Epithelial cell of esophagus (primary cell): ENCODE data around the gene CAPZA2.
"Not testable (repeated sequence)": the region's sequence is repeated elsewhere in the genome, so short reads cannot be mapped to it uniquely, and the experiment has no call there.

Experiments used
- DNase-seq: peaks from one replicate; pipeline ENCODE4 v3.0.0; 2010; ENCODE audit warnings: low read depth
- H3K4me3 ChIP-seq: 2 replicates; pipeline ENCODE4 v1.5.1; 2011; ENCODE audit warnings: mild to moderate bottlenecking, low read length, control low read depth
- CTCF ChIP-seq: IDR thresholded peaks from 2 replicates; pipeline ENCODE4 v1.5.1; 2011; ENCODE audit warnings: low read depth, mild to moderate bottlenecking, low read length, control low read depth, inconsistent platforms; ENCODE audit not compliant: insufficient read depth; ENCODE audit errors: missing control alignments

CAPZA2 gene

GRCh38 chr7:116957874-116958273 lies 95.5 kb downstream of the CAPZA2 start:
- no peak overlapping the region for H3K4me3 ChIP-seq
- peak; percentile 27 for DNase-seq
- TF ChIP-seq CTCF, result no peak

GRCh38 chr7:116961966-116962673 lies 99.7 kb downstream of the CAPZA2 start:
- not testable (repeated sequence) for DNase-seq, H3K4me3 ChIP-seq

- TF ChIP-seq CTCF, result no peak
- no peak for DNase-seq
- H3K4me3 ChIP-seq, result no peak overlapping the region
Observed at GRCh38 chr7:116963234-116963633, 100.8 kb downstream of the CAPZA2 start.

GRCh38 chr7:116966601-116967000 lies 104.2 kb downstream of the CAPZA2 start:
- TF ChIP-seq CTCF, result no peak
- no peak overlapping the region for H3K4me3 ChIP-seq
- no peak for DNase-seq

- H3K4me3 ChIP-seq, result no peak overlapping the region
- DNase-seq, result no peak
- TF ChIP-seq CTCF, result no peak
Observed at GRCh38 chr7:116967254-116967922, 105.0 kb downstream of the CAPZA2 start.

GRCh38 chr7:116967983-116968382 lies 105.6 kb downstream of the CAPZA2 start:
- DNase-seq, result no peak
- TF ChIP-seq CTCF, result no peak
- H3K4me3 ChIP-seq, result no peak overlapping the region

- no peak for TF ChIP-seq CTCF
- no peak for DNase-seq
- H3K4me3 ChIP-seq, result no peak overlapping the region
Observed at GRCh38 chr7:116968631-116969030, 106.2 kb downstream of the CAPZA2 start.
